B cell (primary cell): Measurements from ENCODE around the gene DOHH. TPM values are rescaled to one million over a fixed set of nuclear protein-coding genes. Genes with fewer than 3 reads are reported as not detected.

Experiments
- ATAC-seq: fragments of 200-7000 bp; cut with Tn5 transposase; one replicate; pipeline ENCODE4 v1.10.0; 2021; ENCODE audit warnings: low read depth, mild to moderate bottlenecking, moderate number of reproducible peaks, moderate library complexity
- CTCF ChIA-PET: fragments of 350-600 bp; sonication (Branson Sonifier 250); formaldehyde crosslinking; loops from one replicate; lab custom pipeline; 2021; ENCODE audit warnings: antibody characterized with exemption, inconsistent platforms; lab: Charles Lee
- POLR2A ChIA-PET: fragments of 350-600 bp; sonication (Branson Sonifier 250); formaldehyde crosslinking; loops from one replicate; lab custom pipeline; 2021; ENCODE audit warnings: antibody characterized with exemption; lab: Charles Lee
- DNase-seq: peaks from one replicate; pipeline ENCODE4 v3.0.0; 2013
- H2AFZ ChIP-seq: 2 replicates; pipeline ENCODE4 v1.6.1; 2012; ENCODE audit warnings: mild to moderate bottlenecking, low read depth, low read length; ENCODE audit not compliant: insufficient read depth, poor library complexity, severe bottlenecking
- H3K27ac ChIP-seq, 2 donors: 1 replicate in 1 of 2; 2 replicates in 1 of 2; pipeline ENCODE4 v1.5.1; 2012 to 2013; ENCODE audit warnings: low read length in 2 of 2, mild to moderate bottlenecking in 2 of 2, moderate library complexity in 1 of 2
- H3K27me3 ChIP-seq, 4 experiments: fragments of 200-600 bp in 1 of 4; sonication (generic) in 1 of 4; replicated peaks in 1 of 4; 1 replicate in 2 of 4; 2 replicates in 2 of 4; pipeline versions ENCODE4 v1.6.1 to v1.7.0; 2013 to 2016; ENCODE audit warnings: low read length in 3 of 4, mild to moderate bottlenecking in 2 of 4, mixed read lengths in 1 of 4, moderate library complexity in 1 of 4; ENCODE audit not compliant: insufficient read depth in 4 of 4, control insufficient read depth in 3 of 4; ENCODE audit errors: control extremely low read depth in 1 of 4
- H3K36me3 ChIP-seq, 2 experiments: replicated peaks in 1 of 2; 1 replicate in 1 of 2; 2 replicates in 1 of 2; pipeline versions ENCODE4 v1.6.1 to v1.7.1; 2013; ENCODE audit warnings: low read length in 1 of 2; ENCODE audit not compliant: insufficient read depth in 2 of 2, control insufficient read depth in 1 of 2; ENCODE audit errors: control extremely low read depth in 1 of 2, extremely low read depth in 1 of 2
- H3K4me1 ChIP-seq, 2 donors: fragments of 200-600 bp in 1 of 2; sonication (generic) in 1 of 2; 1 replicate in 1 of 2; 2 replicates in 1 of 2; pipeline versions ENCODE4 v1.5.1 to v1.6.1; 2013 to 2017; ENCODE audit warnings: low read length in 2 of 2; ENCODE audit not compliant: control insufficient read depth in 2 of 2, insufficient read depth in 2 of 2
- H3K4me2 ChIP-seq: replicated peaks from 2 replicates; pipeline ENCODE3; 2012; ENCODE audit warnings: mild to moderate bottlenecking, low read depth, low read length; ENCODE audit not compliant: poor library complexity, severe bottlenecking
- H3K4me3 ChIP-seq, 5 experiments: fragments of 200-600 bp in 1 of 5; sonication (generic) in 1 of 5; 1 replicate in 3 of 5; 2 replicates in 2 of 5; pipeline versions ENCODE4 v1.5.1 to v1.7.0; 2011 to 2016; ENCODE audit warnings: low read length in 4 of 5, mild to moderate bottlenecking in 4 of 5, low read depth in 2 of 5, control low read depth in 1 of 5, moderate library complexity in 1 of 5; ENCODE audit not compliant: insufficient read depth in 1 of 5; ENCODE audit errors: control extremely low read depth in 1 of 5, extremely low read depth in 1 of 5
- H3K79me2 ChIP-seq: fragments of 200-600 bp; sonication (generic); one replicate; pipeline ENCODE4 v1.6.0; 2016; ENCODE audit warnings: low read length; ENCODE audit not compliant: control insufficient read depth, insufficient read depth
- H3K9ac ChIP-seq: fragments of 200-600 bp; sonication (generic); 2 replicates; pipeline ENCODE4 v1.6.1; 2017; ENCODE audit warnings: mild to moderate bottlenecking, low read length, moderate library complexity
- H3K9me3 ChIP-seq, 3 donors: one replicate each; pipeline versions ENCODE4 v1.6.1 to v1.7.1; 2013; ENCODE audit warnings: low read length in 2 of 3; ENCODE audit not compliant: control insufficient read depth in 2 of 3, insufficient read depth in 1 of 3; ENCODE audit errors: control extremely low read depth in 1 of 3
- H4K20me1 ChIP-seq: 2 replicates; pipeline ENCODE4 v1.6.0; 2012; ENCODE audit warnings: mild to moderate bottlenecking, low read length; ENCODE audit not compliant: insufficient read depth, control insufficient read depth, poor library complexity, severe bottlenecking
- H3K27ac Mint-ChIP-seq: one replicate; pipeline ENCODE4 v1.8.0; 2021; ENCODE audit warnings: mixed read lengths
- H3K27me3 Mint-ChIP-seq: one replicate; pipeline ENCODE4 v1.8.0; 2021; ENCODE audit warnings: mixed read lengths
- H3K4me1 Mint-ChIP-seq: one replicate; pipeline ENCODE4 v1.8.0; 2021; ENCODE audit warnings: mixed read lengths
- H3K4me3 Mint-ChIP-seq: one replicate; pipeline ENCODE4 v1.8.0; 2021; ENCODE audit warnings: mixed read lengths
- H3K9me3 Mint-ChIP-seq: one replicate; pipeline ENCODE4 v1.8.0; 2022; ENCODE audit warnings: mixed read lengths; ENCODE audit not compliant: insufficient read depth
- CTCF ChIP-seq: fragments of 200-600 bp; IDR thresholded peaks from one replicate; pipeline ENCODE4 v1.8.0; 2022; ENCODE audit warnings: antibody characterized with exemption, mild to moderate bottlenecking
- EZH2 ChIP-seq: IDR thresholded peaks from 2 replicates; pipeline ENCODE4 v1.6.1; 2012; ENCODE audit warnings: borderline replicate concordance, low read depth, mild to moderate bottlenecking, moderate library complexity, low read length; ENCODE audit not compliant: insufficient read depth, poor library complexity, severe bottlenecking
- WGBS: methylation state at CpG from one replicate; pipeline ENCODE4 v1.1.5; 2013; ENCODE audit warnings: missing lambda C conversion rate; ENCODE audit not compliant: insufficient coverage; 5-methylcytosine and 5-hydroxymethylcytosine counted together
- intact Hi-C: fragments of 100-400 bp; cut with micrococcal nuclease; formaldehyde crosslinking; loops from one replicate; pipeline ENCODE4 v1.10.0; 2022
- polyA plus RNA-seq: library from polyadenylated mRNA; depleted of rRNA; stranded (reverse); fragments of >200 nt; gene quantifications from 2 replicates; pipeline ENCODE4 v1.2.3, GENCODE V29; 2012
- total RNA-seq, 2 donors: library from RNA; stranded (reverse); fragments of 120-200 nt in 1 of 2; gene quantifications; 1 replicate in 1 of 2; 2 replicates in 1 of 2; pipeline versions ENCODE4 v1.2.3 to v1.2.4, GENCODE V29; 2013 to 2022

The DOHH gene
- total and polyA plus RNA-seq, 2 donors (not counting 1 experiment from before 2014, with no cell fraction given) = 6.6 to 8.6 TPM

GRCh38 chr19:3465552-3465951, 34.9 kb downstream of the DOHH start:
- no peak for ATAC-seq
- intact Hi-C loops = no loop called here
- no peak for DNase-seq
- Histone ChIP-seq H3K9ac (no peak overlapping the region), H3K27ac (no peak overlapping the region), H2AFZ (no peak overlapping the region), H3K9me3 (peaks cover 0 to 11% (median 3%) of the 10 kb centered on the region in 3 donors), H4K20me1 (no peaks in the 10 kb centered on the region), H3K4me2 (no peak overlapping the region), H3K27me3 (no peaks in the 10 kb centered on the region), H3K36me3 (no peaks in the 10 kb centered on the region), H3K4me1 (no peaks in the 10 kb centered on the region), H3K79me2 (no peaks in the 10 kb centered on the region), H3K4me3 (no peak overlapping the region)
- POLR2A ChIA-PET = no interaction called here
- Mint-ChIP-seq H3K27ac (no peak overlapping the region), H3K4me1 (no peaks in the 10 kb centered on the region), H3K4me3 (no peak overlapping the region), H3K27me3 (peaks cover 1% of the 10 kb centered on the region), H3K9me3 (peaks cover 3% of the 10 kb centered on the region)
- CTCF ChIA-PET = no interaction called here
- no peak for TF ChIP-seq CTCF
- 98% methylated on average over 7 of the region's 7 CpGs for WGBS

GRCh38 chr19:3464587-3465235, 35.8 kb downstream of the DOHH start:
- H3K27ac Mint-ChIP-seq = no peak overlapping the region
- Histone ChIP-seq H3K9ac (no peak overlapping the region), H3K4me1 (no peaks in the 10 kb centered on the region), H2AFZ (no peak overlapping the region), H3K4me2 (no peak overlapping the region), H3K36me3 (no peaks in the 10 kb centered on the region), H4K20me1 (no peaks in the 10 kb centered on the region), H3K27me3 (no peaks in the 10 kb centered on the region), H3K27ac (no peak overlapping the region), H3K4me3 (no peak overlapping the region), H3K79me2 (no peaks in the 10 kb centered on the region), H3K9me3 (peaks cover 0 to 11% (median 3%) of the 10 kb centered on the region in 3 donors)
- H3K4me3 Mint-ChIP-seq = no peak overlapping the region
- WGBS = 94% methylated on average over 18 of the region's 31 CpGs
- H3K27me3 Mint-ChIP-seq = no peaks in the 10 kb centered on the region
- intact Hi-C loops = no loop called here
- ChIA-PET POLR2A (no interaction called here), CTCF (interaction anchor here (0.7 kb wide), 2 partner anchors 157 to 206 kb away, joined by 3 to 4 read pairs; no protein-coding TSS in a partner anchor)
- TF ChIP-seq CTCF = no peak
- no peak for TF ChIP-seq EZH2
- peaks cover 3% of the 10 kb centered on the region for H3K9me3 Mint-ChIP-seq
- ATAC-seq = no peak
- H3K4me1 Mint-ChIP-seq = no peaks in the 10 kb centered on the region
- no peak for DNase-seq
